GM21717 (cell line): ENCODE data around the gene PPM1L.

Source experiments
- ATAC-seq: cut with Tn5 transposase; IDR thresholded peaks from one replicate; pipeline ENCODE4 v1.9.1; 2021; ENCODE audit warnings: mild to moderate bottlenecking, moderate library complexity; ENCODE audit not compliant: unreplicated experiment

PPM1L gene

DNA sequence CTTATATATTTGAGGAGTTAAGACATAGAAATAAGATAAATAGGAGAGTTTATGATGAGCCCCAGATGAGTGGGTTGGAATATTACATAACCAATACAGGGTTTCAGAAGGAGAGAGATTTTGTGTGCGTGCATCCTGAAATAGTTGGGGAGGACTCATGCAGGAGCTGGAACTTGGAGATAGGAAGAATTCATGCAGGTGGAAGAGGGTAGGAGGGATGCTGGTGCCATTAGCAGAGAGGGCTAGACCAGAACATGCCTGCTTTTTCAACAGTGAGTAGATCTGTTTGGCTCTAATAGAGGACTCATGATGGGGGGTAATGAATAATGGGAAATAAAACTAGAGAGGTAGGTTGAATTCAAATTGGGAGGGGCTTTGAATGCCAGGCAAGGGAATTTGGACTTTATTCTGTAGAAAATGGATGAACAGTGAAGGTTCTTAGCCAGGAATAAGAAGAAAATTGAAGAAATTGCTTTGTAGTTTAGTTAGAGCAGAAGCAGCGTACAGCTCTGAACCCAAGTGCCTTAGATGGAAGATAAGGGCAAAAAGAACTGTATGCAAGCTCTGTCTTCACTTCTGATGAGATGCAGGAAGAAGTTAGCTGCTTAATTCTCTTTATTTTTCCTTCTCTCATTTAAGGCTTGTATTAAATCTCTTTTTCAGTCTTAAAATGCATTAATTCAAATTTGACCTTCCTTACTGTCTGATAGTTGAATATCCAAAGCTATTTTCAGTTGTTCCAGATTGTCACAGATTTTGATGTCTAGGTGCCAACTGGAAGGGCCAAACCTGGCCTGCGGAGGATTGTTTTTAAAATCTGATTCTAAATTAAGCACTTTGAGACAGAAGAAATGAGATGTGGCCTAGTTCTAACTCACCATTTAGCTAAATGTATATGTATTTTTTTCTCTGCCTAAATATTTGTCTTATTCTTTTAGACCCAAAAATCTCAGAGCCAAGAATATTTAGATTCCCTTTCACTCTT lies 86.3 kb downstream of the PPM1L start:
- ATAC-seq: no peak

GRCh38 chr3:160851629-160852210 lies 95.7 kb downstream of the PPM1L start:
- ATAC-seq: no peak

- ATAC-seq: no peak
Observed at GRCh38 chr3:160852856-160853255, 96.8 kb downstream of the PPM1L start.

GRCh38 chr3:160856450-160856849 lies 100.4 kb downstream of the PPM1L start:
- no peak for ATAC-seq

GRCh38 chr3:160857476-160858119 lies 101.6 kb downstream of the PPM1L start:
- ATAC-seq: no peak

DNA sequence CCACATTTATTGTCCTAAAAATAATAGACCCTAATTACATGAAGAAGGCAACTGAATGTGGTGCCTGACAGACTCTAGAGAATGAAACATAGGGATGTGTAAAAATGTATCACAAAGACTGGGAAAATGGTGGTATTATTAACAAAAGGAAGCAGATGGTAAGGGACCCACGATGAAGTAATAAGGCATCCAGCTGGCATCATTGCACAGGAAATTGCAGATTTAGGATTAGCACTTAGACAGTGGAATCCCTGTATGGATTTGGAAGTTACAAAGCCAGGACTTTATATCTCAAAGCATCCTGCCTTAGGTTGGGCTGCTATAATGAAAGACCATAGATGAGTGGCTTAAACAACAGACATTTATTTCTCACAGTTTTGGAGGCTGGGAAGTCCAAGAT lies 104.3 kb downstream of the PPM1L start:
- no peak for ATAC-seq

- no peak for ATAC-seq
Observed at GRCh38 chr3:160869825-160870224, 113.8 kb downstream of the PPM1L start.

- no peak for ATAC-seq
Observed at GRCh38 chr3:160870327-160870726, 114.3 kb downstream of the PPM1L start.

DNA sequence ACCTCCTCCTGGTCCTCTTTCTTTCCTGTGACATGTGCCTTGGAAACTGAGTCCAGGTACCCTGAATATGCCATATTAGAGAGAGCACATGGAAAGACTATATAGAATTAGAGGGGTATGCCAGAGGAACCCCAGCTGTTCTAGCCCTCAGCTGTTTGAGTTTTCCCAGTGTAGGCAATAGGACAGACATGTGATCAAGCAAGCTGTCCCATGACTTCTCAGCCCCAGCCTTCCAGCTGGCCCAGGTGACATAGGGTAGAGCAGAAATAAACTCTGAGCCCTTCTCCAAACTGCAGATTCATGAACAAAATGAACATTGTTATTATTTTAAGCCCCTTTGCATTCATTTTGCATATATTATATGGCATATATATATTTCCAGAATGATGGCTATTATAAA lies 118.7 kb downstream of the PPM1L start:
- ATAC-seq: no peak

- ATAC-seq: no peak
Observed at GRCh38 chr3:160876643-160877042, 120.6 kb downstream of the PPM1L start.

GRCh38 chr3:160879859-160880258 lies 123.8 kb downstream of the PPM1L start:
- no peak for ATAC-seq

GRCh38 chr3:160883373-160883772 lies 127.3 kb downstream of the PPM1L start:
- no peak for ATAC-seq

DNA sequence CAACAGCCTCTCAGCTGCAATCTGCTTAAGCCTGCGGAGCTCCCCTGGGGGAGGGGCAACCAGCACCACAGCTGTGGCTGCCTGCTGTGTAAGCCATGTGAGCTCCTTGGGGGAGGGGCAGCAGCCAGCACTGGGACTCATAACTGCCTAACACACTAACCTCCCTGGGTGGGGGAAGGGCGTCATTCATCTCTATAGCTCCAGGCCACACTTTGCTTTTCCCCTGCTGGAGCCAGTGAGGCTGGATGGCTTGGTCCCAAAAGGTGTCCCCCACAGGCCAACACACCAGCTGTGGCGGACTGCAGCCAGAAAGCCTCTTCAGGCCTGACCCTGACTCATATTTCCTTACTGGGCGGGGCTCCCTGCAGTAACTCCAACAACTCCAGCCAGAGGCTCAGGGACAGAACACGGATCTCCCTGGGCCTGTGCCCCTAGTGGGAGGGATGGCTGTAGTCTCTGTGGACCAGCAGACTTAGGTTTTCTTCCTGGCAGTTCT lies 129.8 kb downstream of the PPM1L start:
- ATAC-seq: peak; percentile 43

DNA sequence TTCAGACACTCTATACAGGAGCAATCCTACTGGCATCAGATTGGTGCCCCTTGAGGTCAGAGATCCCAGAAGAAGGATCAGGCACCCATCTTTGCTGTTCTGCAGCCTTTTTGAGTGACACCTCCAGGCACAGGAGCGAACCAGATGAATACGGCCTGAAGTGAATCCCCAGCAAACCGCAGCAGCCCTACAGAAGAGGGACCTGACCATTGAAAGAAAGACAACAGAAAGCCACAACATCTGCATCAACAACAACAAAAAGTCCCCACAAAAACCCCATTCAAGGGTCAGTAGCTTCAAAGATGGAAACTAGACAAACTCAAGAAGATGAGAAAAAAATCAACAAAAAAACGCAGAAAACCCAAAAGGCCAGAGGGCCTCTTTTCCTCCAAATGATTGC lies 130.4 kb downstream of the PPM1L start:
- ATAC-seq: peak; percentile 94

DNA sequence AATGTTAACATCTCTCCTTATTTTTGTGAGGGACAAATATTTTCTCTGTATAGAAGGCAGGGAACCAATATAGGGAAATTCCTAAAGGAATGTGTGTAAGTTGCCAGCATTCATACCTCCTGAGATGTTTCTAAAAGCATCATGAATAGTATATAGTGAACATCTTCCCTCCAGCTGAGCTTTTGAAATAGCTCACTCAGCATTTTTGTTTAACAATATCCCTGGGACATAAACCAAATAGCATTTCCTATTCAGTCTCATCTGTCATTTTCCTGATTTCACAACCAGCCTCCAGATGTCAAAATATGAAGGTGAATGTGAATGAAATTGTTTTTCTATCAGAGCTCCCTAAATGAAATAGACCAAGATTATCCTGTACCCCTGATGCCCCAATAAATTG lies 137.2 kb downstream of the PPM1L start:
- ATAC-seq: no peak

DNA sequence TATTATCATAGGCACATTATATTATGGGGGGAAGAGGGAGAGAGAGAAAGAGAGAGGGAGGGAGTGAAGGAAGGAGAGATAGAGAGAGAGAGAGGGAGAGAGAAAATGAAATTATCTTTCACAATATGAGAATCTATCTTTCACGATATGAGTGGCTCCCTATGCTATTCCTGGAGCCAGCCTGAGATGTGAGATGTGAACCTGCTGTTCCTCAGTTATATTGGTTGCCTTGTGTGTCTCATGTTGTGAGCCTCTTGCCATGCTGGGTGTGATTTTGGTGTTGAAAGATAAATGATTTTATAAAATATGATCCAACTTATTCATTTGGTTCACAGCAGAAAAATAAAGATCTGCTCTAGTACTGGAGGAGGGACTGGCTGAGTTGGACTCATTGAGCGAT lies 148.7 kb downstream of the PPM1L start:
- ATAC-seq: no peak

- ATAC-seq: no peak
Observed at GRCh38 chr3:160906646-160907045, 150.6 kb downstream of the PPM1L start.

GRCh38 chr3:160909917-160910316 lies 153.9 kb downstream of the PPM1L start:
- ATAC-seq: no peak

GRCh38 chr3:160911411-160911810 lies 155.4 kb downstream of the PPM1L start:
- ATAC-seq: no peak

GRCh38 chr3:160916472-160916871 lies 160.4 kb downstream of the PPM1L start:
- ATAC-seq: no peak

DNA sequence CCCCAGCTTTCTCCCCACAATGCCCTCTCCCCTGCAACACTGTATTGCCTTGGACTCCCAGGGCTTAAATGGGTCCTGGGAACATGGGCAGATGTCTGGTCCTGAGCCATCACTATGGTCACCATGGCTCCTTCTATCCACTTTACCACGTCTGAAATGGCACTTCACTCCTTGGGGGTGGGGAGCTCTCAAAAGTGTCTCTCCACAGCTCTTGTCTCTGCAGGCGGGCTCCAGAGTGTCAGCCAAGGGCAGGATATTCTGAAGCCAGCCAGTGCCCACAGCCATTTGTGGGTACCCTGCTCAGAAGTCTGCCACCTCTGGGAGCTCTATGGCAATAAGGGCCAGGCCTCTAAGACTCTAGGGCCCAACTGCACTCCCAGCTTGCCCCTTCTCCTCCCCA lies 163.9 kb downstream of the PPM1L start:
- ATAC-seq: no peak
